Brain microvascular endothelial cell (primary cell): Measurements from ENCODE around the gene BAZ2A.

Experiments
- DNase-seq: peaks from one replicate; pipeline ENCODE4 v3.0.0-alpha.2; 2020
- H3K27ac ChIP-seq: fragments of 250-450 bp; sonication (Bioruptor Pico); 2 replicates; pipeline ENCODE4 v1.5.1; 2020; ENCODE audit warnings: mild to moderate bottlenecking, moderate library complexity
- H3K27me3 ChIP-seq: fragments of 250-450 bp; sonication (Bioruptor Pico); replicated peaks from 2 replicates; pipeline ENCODE4 v1.5.1; 2020; ENCODE audit warnings: mild to moderate bottlenecking
- H3K36me3 ChIP-seq: fragments of 250-450 bp; sonication (Bioruptor Pico); replicated peaks from 2 replicates; pipeline ENCODE4 v1.5.1; 2020; ENCODE audit warnings: mild to moderate bottlenecking
- H3K4me3 ChIP-seq: 2 replicates; pipeline ENCODE4 v1.5.1; 2011; ENCODE audit warnings: low read depth, mild to moderate bottlenecking, control low read depth, low read length, moderate library complexity
- in situ Hi-C: cut with HindIII; loops from 2 replicates; pipeline ENCODE4 v1.10.0; 2017; ENCODE audit warnings: low sequenced_read_pairs, low pct_ligation_motif_present
- TF ChIP-seq, protein P1 (sequence below): IDR thresholded peaks from 2 replicates; pipeline ENCODE4 v1.5.1; 2011; ENCODE audit warnings: low read depth, mild to moderate bottlenecking, moderate library complexity, low read length, control low read depth, inconsistent platforms; ENCODE audit errors: missing control alignments

Gene BAZ2A

GRCh38 chr12:56622535-56622934 lies 7.6 kb downstream of the BAZ2A start:
- Histone ChIP-seq H3K27ac (no peak overlapping the region), H3K4me3 (no peak overlapping the region), H3K36me3 (peaks cover 22% of the 10 kb centered on the region), H3K27me3 (no peaks in the 10 kb centered on the region)
- in situ Hi-C loops, result loop anchor here (25.0 kb wide), 1 partner anchor 110 kb away; the partner anchor contains the start of gene RBMS2
- no peak for DNase-seq
- TF ChIP-seq, protein P1, sequence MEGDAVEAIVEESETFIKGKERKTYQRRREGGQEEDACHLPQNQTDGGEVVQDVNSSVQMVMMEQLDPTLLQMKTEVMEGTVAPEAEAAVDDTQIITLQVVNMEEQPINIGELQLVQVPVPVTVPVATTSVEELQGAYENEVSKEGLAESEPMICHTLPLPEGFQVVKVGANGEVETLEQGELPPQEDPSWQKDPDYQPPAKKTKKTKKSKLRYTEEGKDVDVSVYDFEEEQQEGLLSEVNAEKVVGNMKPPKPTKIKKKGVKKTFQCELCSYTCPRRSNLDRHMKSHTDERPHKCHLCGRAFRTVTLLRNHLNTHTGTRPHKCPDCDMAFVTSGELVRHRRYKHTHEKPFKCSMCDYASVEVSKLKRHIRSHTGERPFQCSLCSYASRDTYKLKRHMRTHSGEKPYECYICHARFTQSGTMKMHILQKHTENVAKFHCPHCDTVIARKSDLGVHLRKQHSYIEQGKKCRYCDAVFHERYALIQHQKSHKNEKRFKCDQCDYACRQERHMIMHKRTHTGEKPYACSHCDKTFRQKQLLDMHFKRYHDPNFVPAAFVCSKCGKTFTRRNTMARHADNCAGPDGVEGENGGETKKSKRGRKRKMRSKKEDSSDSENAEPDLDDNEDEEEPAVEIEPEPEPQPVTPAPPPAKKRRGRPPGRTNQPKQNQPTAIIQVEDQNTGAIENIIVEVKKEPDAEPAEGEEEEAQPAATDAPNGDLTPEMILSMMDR, result no peak

GRCh38 chr12:56616925-56617324 lies 13.2 kb downstream of the BAZ2A start:
- in situ Hi-C loops, result loop anchor here (25.0 kb wide), 1 partner anchor 105 kb away; the partner anchor contains the start of gene RBMS2
- peaks cover 73% of the 10 kb centered on the region for H3K36me3 ChIP-seq
- DNase-seq, result no peak
- H3K27me3 ChIP-seq, result no peaks in the 10 kb centered on the region
- H3K27ac ChIP-seq, result no peak overlapping the region
- no peak overlapping the region for H3K4me3 ChIP-seq
- TF ChIP-seq, protein P1, result no peak

- H3K27ac ChIP-seq, result no peak overlapping the region
- no peak overlapping the region for H3K4me3 ChIP-seq
- no peak for DNase-seq
- H3K36me3 ChIP-seq, result peaks cover 80% of the 10 kb centered on the region
- in situ Hi-C loops, result loop anchor here (25.0 kb wide), 1 partner anchor 104 kb away; the partner anchor contains the start of gene RBMS2
- TF ChIP-seq, protein P1, result no peak
- no peaks in the 10 kb centered on the region for H3K27me3 ChIP-seq
Measured at GRCh38 chr12:56616244-56616643, 13.9 kb downstream of the BAZ2A start.

DNA sequence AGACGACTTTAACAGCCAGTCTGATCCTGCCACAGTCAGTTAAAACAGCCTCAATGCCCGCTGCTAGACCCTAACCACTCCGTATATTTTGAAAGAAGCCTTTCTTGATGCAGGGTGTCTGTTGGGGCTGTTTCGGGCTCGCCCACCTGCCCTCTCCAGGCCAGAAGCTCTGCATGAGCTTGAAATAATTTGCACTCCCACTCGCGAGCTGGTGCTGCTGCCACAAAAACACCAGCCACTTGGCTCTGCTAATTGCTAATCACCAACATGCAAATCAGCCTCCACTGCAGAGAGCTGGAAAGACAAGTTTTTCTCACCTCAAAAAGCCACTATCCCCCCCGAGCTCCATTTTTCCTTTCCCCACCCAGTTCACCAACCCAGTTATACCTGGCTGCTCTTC lies 15.5 kb downstream of the BAZ2A start:
- no peak for DNase-seq
- Histone ChIP-seq H3K36me3 (peaks cover 86% of the 10 kb centered on the region), H3K27me3 (no peaks in the 10 kb centered on the region), H3K27ac (no peak overlapping the region), H3K4me3 (no peak overlapping the region)
- in situ Hi-C loops, result loop anchor here (25.0 kb wide), 1 partner anchor 102 kb away; the partner anchor contains the start of gene RBMS2
- TF ChIP-seq, protein P1, result no peak

- in situ Hi-C loops, result loop anchor here (25.0 kb wide), 1 partner anchor 92 kb away; the partner anchor contains the start of gene RBMS2
- DNase-seq, result no peak
- Histone ChIP-seq H3K27ac (no peak overlapping the region), H3K36me3 (peaks cover 95% of the 10 kb centered on the region), H3K4me3 (no peak overlapping the region), H3K27me3 (no peaks in the 10 kb centered on the region)
- TF ChIP-seq, protein P1, result no peak
Measured at GRCh38 chr12:56604355-56604754, 25.8 kb downstream of the BAZ2A start.

GRCh38 chr12:56602239-56602638 lies 27.9 kb downstream of the BAZ2A start:
- Histone ChIP-seq H3K4me3 (no peak overlapping the region), H3K36me3 (peaks cover 97% of the 10 kb centered on the region), H3K27me3 (no peaks in the 10 kb centered on the region), H3K27ac (no peak overlapping the region)
- no peak for DNase-seq
- in situ Hi-C loops, result loop anchor here (25.0 kb wide), 1 partner anchor 90 kb away; the partner anchor contains the start of gene RBMS2
- TF ChIP-seq, protein P1, result no peak
